Measurements from ENCODE around the gene NALCN.

Gene NALCN

GRCh38 chr13:101121608-101122007, 294.7 kb downstream of the NALCN start:
- Mint-ChIP-seq H3K36me3 (no peaks in the 10 kb centered on the region), H3K4me1 (no peaks in the 10 kb centered on the region), H3K9me3 (no peaks in the 10 kb centered on the region), H3K27me3 (no peaks in the 10 kb centered on the region), H3K4me3 (no peak overlapping the region), H3K27ac (no peak overlapping the region)

GRCh38 chr13:101120007-101120406, 296.3 kb downstream of the NALCN start:
- Mint-ChIP-seq H3K4me1 (no peaks in the 10 kb centered on the region), H3K27ac (no peak overlapping the region), H3K4me3 (no peak overlapping the region), H3K36me3 (no peaks in the 10 kb centered on the region), H3K9me3 (no peaks in the 10 kb centered on the region), H3K27me3 (no peaks in the 10 kb centered on the region)

- no peaks in the 10 kb centered on the region for H3K27me3 Mint-ChIP-seq
- no peak overlapping the region for H3K27ac Mint-ChIP-seq
- no peak overlapping the region for H3K4me3 Mint-ChIP-seq
- H3K4me1 Mint-ChIP-seq: no peaks in the 10 kb centered on the region
- no peaks in the 10 kb centered on the region for H3K36me3 Mint-ChIP-seq
- no peaks in the 10 kb centered on the region for H3K9me3 Mint-ChIP-seq
Observed at GRCh38 chr13:101116826-101117225, 299.5 kb downstream of the NALCN start.

GRCh38 chr13:101116341-101116740, 300.0 kb downstream of the NALCN start:
- H3K4me1 Mint-ChIP-seq: no peaks in the 10 kb centered on the region
- H3K27me3 Mint-ChIP-seq: no peaks in the 10 kb centered on the region
- H3K36me3 Mint-ChIP-seq: no peaks in the 10 kb centered on the region
- no peak overlapping the region for H3K4me3 Mint-ChIP-seq
- no peaks in the 10 kb centered on the region for H3K9me3 Mint-ChIP-seq
- H3K27ac Mint-ChIP-seq: no peak overlapping the region

GRCh38 chr13:101115762-101116171, 300.5 kb downstream of the NALCN start:
- Mint-ChIP-seq H3K4me3 (no peak overlapping the region), H3K36me3 (no peaks in the 10 kb centered on the region), H3K4me1 (no peaks in the 10 kb centered on the region), H3K27me3 (no peaks in the 10 kb centered on the region), H3K27ac (no peak overlapping the region), H3K9me3 (no peaks in the 10 kb centered on the region)

GRCh38 chr13:101111894-101112293, 304.4 kb downstream of the NALCN start:
- Mint-ChIP-seq H3K36me3 (no peaks in the 10 kb centered on the region), H3K4me1 (no peaks in the 10 kb centered on the region), H3K9me3 (no peaks in the 10 kb centered on the region), H3K27me3 (peaks cover 3% of the 10 kb centered on the region), H3K27ac (no peak overlapping the region), H3K4me3 (no peak overlapping the region)

- Mint-ChIP-seq H3K36me3 (no peaks in the 10 kb centered on the region), H3K4me1 (no peaks in the 10 kb centered on the region), H3K27me3 (peaks cover 3% of the 10 kb centered on the region)
Observed at GRCh38 chr13:101109005-101109404, 307.3 kb downstream of the NALCN start.

GRCh38 chr13:101098873-101099272, 317.4 kb downstream of the NALCN start:
- no peaks in the 10 kb centered on the region for H3K9me3 Mint-ChIP-seq
- no peaks in the 10 kb centered on the region for H3K36me3 Mint-ChIP-seq
- no peak overlapping the region for H3K27ac Mint-ChIP-seq
- peaks cover 10% of the 10 kb centered on the region for H3K27me3 Mint-ChIP-seq
- no peaks in the 10 kb centered on the region for H3K4me1 Mint-ChIP-seq
- H3K4me3 Mint-ChIP-seq: no peak overlapping the region

More at GRCh38 chr13:101109005-101109404, 307.3 kb downstream of the NALCN start:
- no peaks in the 10 kb centered on the region for H3K9me3 Mint-ChIP-seq
- H3K4me3 Mint-ChIP-seq: no peak overlapping the region
- H3K27ac Mint-ChIP-seq: no peak overlapping the region

- H3K4me3 Mint-ChIP-seq: no peak overlapping the region
- H3K27ac Mint-ChIP-seq: no peak overlapping the region
- H3K27me3 Mint-ChIP-seq: peaks cover 18% of the 10 kb centered on the region
- H3K9me3 Mint-ChIP-seq: no peaks in the 10 kb centered on the region
- H3K4me1 Mint-ChIP-seq: no peaks in the 10 kb centered on the region
- H3K36me3 Mint-ChIP-seq: no peaks in the 10 kb centered on the region
Observed at GRCh38 chr13:101092985-101093384, 323.3 kb downstream of the NALCN start.

GRCh38 chr13:101090287-101090686, 326.0 kb downstream of the NALCN start:
- Mint-ChIP-seq H3K27ac (no peak overlapping the region), H3K4me1 (no peaks in the 10 kb centered on the region), H3K9me3 (no peaks in the 10 kb centered on the region)

GRCh38 chr13:101085551-101085950, 330.8 kb downstream of the NALCN start:
- no peak overlapping the region for H3K27ac Mint-ChIP-seq
- peaks cover 21% of the 10 kb centered on the region for H3K27me3 Mint-ChIP-seq
- no peaks in the 10 kb centered on the region for H3K36me3 Mint-ChIP-seq
- H3K9me3 Mint-ChIP-seq: no peaks in the 10 kb centered on the region
- no peaks in the 10 kb centered on the region for H3K4me1 Mint-ChIP-seq
- no peak overlapping the region for H3K4me3 Mint-ChIP-seq

More at GRCh38 chr13:101090287-101090686, 326.0 kb downstream of the NALCN start:
- peaks cover 20% of the 10 kb centered on the region for H3K27me3 Mint-ChIP-seq
- H3K36me3 Mint-ChIP-seq: no peaks in the 10 kb centered on the region
- H3K4me3 Mint-ChIP-seq: no peak overlapping the region

GRCh38 chr13:101082441-101082840, 333.9 kb downstream of the NALCN start:
- Mint-ChIP-seq H3K27ac (no peak overlapping the region), H3K4me1 (no peaks in the 10 kb centered on the region), H3K4me3 (no peak overlapping the region), H3K36me3 (no peaks in the 10 kb centered on the region), H3K9me3 (peaks cover 12% of the 10 kb centered on the region), H3K27me3 (peaks cover 12% of the 10 kb centered on the region)

- peaks cover 7% of the 10 kb centered on the region for H3K27me3 Mint-ChIP-seq
- H3K9me3 Mint-ChIP-seq: peaks cover 12% of the 10 kb centered on the region
- no peaks in the 10 kb centered on the region for H3K4me1 Mint-ChIP-seq
- H3K36me3 Mint-ChIP-seq: no peaks in the 10 kb centered on the region
- no peak overlapping the region for H3K4me3 Mint-ChIP-seq
- no peak overlapping the region for H3K27ac Mint-ChIP-seq
Observed at GRCh38 chr13:101080616-101081015, 335.7 kb downstream of the NALCN start.

GRCh38 chr13:101065329-101065728, 351.0 kb downstream of the NALCN start:
- Mint-ChIP-seq H3K36me3 (no peaks in the 10 kb centered on the region), H3K4me3 (no peak overlapping the region), H3K4me1 (no peaks in the 10 kb centered on the region), H3K9me3 (peaks cover 3% of the 10 kb centered on the region), H3K27ac (no peak overlapping the region), H3K27me3 (peaks cover 10% of the 10 kb centered on the region)

- H3K36me3 Mint-ChIP-seq: no peaks in the 10 kb centered on the region
- peaks cover 19% of the 10 kb centered on the region for H3K27me3 Mint-ChIP-seq
- no peak overlapping the region for H3K27ac Mint-ChIP-seq
Observed at GRCh38 chr13:101059793-101060192, 356.5 kb downstream of the NALCN start.

GRCh38 chr13:101058841-101059240, 357.5 kb downstream of the NALCN start:
- H3K4me1 Mint-ChIP-seq: peaks cover 3% of the 10 kb centered on the region
- no peak overlapping the region for H3K4me3 Mint-ChIP-seq
- H3K27me3 Mint-ChIP-seq: peaks cover 16% of the 10 kb centered on the region
- H3K27ac Mint-ChIP-seq: no peak overlapping the region
- H3K36me3 Mint-ChIP-seq: no peaks in the 10 kb centered on the region
- no peaks in the 10 kb centered on the region for H3K9me3 Mint-ChIP-seq

More at GRCh38 chr13:101059793-101060192, 356.5 kb downstream of the NALCN start:
- Mint-ChIP-seq H3K4me3 (no peak overlapping the region), H3K4me1 (peaks cover 3% of the 10 kb centered on the region), H3K9me3 (no peaks in the 10 kb centered on the region)
